Forelimb muscle (tissue), 1 donor: Measurements from ENCODE around the gene LPP. TPM values are rescaled to one million over a fixed set of nuclear protein-coding genes. Genes with fewer than 3 reads are reported as not detected.

ENCODE experiments used
- DNase-seq: peaks from one replicate; pipeline ENCODE4 v3.0.0-alpha.2; 2013; ENCODE audit warnings: low read depth
- polyA plus RNA-seq: library from polyadenylated mRNA; unstranded; fragments of 120-200 nt; gene quantifications from one replicate; pipeline ENCODE4 v1.2.1, GENCODE V29; 2013; ENCODE audit not compliant: insufficient read length

Gene LPP
- polyA plus RNA-seq, 1 donor = 12.4 TPM

DNA sequence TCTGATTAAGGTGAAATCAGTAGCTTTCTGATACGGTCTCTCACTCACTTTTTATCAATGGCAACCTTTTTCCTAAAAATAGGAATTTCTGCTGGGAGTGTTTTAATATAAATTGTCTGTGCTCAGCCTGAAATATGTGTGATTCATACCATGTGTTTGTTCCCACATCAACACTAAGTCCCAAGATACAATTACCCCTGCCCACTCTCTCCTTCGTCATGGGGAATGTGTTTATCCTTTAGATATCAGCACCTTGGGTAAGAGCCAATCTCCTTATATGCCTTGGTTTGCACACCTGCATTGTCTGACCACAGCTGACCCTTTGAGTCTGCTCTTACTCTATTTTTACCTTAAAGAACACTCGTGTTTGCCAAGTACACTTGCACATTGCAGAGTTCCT lies 356.4 kb downstream of the LPP start:
- DNase-seq = no peak

- no peak for DNase-seq
Measured at GRCh38 chr3:188513662-188514328, 359.8 kb downstream of the LPP start.

DNA sequence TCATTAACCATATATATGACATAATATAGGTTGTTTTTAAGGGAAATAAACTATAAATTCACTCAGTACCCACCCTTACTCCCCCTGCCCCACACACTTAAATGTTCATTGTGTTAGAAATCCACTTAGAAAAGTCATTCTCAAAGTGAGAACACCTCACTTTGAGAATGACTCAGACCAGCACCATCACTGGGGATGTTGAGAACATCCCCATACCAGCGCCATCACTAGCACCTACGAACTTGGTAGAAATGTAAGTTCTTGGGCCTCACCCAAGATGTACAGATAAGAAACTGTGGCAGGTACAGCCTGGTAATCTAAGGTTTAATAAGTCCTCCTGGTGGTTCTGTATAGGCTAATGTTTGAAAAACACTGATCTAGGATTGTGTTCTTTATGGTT lies 362.6 kb downstream of the LPP start:
- DNase-seq = no peak

DNA sequence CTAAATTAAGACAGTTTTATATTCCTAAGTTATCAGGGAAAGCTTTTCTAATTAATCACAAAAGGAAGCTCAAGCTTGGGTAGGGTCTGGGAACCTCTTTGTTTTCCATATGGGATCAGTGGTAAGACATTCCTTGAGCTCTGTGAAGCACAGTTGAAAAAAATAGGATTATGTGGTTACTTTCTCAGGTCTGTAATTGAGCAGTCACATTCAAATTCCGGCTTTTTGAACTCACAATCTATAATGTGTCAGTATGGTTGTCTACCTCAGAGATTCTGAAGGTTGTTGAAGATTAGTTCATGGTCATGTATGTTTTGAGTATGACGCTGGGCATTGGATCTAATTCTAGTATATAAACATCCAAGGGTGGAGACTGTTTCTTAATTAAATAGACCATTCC lies 364.5 kb downstream of the LPP start:
- DNase-seq = no peak

- no peak for DNase-seq
Measured at GRCh38 chr3:188518835-188519452, 365.0 kb downstream of the LPP start.

- DNase-seq = no peak
Measured at GRCh38 chr3:188520466-188520865, 366.5 kb downstream of the LPP start.

DNA sequence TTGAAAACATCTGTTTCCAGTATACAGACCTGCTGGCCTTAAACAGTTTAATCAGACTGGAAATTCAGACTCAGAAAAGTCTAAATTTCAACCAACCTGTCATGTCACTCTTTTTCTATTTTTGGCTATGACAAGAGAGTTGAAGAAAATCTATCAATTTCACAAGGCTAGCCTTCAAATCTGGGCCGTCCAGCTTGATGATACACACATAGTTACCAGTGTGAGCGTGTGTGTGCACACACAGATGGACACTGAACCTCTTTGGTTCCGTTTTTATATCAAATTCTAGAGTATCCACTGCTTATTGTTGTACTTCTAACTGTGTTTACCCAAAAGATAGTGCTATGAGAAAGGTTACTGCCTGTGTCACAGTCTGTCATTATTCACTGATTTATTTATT lies 368.2 kb downstream of the LPP start:
- DNase-seq = no peak

- no peak for DNase-seq
Measured at GRCh38 chr3:188523291-188523690, 369.3 kb downstream of the LPP start.

GRCh38 chr3:188524052-188524451 lies 370.1 kb downstream of the LPP start:
- no peak for DNase-seq

DNA sequence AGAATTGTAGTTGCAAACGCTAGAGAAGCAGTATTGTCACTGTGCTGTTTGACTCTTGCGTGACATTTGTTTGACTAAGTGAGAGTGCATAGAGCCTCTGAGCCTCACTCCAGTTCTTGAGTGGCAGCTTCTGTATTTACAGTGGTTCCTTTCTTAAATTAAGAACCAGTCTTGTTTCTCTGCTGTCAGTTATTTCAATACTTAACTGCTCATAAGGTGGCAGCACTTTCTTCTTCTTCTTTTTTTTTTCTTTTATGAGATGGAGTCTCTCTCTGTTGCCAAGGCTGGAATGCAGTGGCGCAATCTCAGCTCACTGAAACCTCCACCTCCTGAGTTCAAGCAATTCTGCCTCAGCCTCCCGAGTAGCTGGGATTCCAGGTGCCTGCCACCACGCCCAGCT lies 372.1 kb downstream of the LPP start:
- DNase-seq = no peak

DNA sequence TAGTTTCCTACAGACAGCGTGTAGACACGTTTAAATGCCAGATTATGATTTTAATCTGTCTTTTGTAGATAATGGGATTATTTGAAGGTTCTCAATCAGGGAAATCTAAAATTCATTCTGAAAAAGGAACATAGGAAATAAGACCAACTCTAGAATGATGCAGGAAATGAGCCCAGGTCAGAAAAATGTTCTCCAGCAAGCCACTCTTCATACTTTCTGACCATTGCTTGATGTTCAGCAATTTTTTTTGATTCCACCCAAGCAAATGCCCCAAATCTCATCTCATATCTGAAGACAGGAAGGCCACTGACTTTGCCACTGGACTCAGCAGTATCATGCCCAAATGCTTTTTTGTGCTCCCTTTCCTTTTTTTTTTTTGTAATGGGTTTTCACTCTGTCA lies 373.4 kb downstream of the LPP start:
- no peak for DNase-seq

- DNase-seq = no peak
Measured at GRCh38 chr3:188528396-188528795, 374.4 kb downstream of the LPP start.

GRCh38 chr3:188529228-188529627 lies 375.3 kb downstream of the LPP start:
- no peak for DNase-seq

DNA sequence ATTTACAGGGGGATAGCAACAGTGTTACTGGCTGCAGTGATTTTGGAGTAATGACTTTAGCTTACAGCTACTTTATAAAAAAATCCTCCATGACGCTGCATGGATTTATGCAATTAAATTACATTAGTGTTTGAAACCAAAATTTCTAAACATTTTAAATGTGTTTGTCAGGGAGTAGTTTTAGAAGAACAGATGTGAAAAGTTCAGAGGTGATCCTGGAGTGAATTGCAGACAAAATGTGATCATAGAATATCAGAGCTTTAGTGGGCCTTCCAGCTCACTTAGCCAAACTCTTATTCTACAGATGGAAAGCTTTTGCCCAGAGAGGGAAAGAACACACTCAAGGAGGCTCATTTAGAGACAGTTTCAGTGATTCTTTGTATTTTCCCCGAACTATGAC lies 376.3 kb downstream of the LPP start:
- no peak for DNase-seq

DNA sequence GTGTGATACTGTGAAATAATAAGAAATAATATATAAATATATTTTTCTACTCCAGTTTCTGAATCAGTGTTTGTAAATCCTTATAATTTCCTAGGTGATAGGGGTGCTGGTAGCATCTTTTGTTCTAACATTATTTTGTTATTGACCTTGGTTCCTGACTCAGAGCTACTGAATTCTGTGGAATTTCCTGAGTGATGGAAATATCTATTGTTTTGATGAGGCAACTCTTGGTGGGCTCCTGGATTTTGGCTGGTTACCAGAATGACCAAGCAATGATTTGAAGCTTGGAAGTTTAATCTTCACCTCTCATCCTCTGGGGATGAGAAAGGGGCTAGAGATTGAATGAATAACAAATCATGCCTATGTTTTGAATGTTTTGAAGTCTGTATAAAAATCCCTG lies 377.3 kb downstream of the LPP start:
- DNase-seq = no peak

DNA sequence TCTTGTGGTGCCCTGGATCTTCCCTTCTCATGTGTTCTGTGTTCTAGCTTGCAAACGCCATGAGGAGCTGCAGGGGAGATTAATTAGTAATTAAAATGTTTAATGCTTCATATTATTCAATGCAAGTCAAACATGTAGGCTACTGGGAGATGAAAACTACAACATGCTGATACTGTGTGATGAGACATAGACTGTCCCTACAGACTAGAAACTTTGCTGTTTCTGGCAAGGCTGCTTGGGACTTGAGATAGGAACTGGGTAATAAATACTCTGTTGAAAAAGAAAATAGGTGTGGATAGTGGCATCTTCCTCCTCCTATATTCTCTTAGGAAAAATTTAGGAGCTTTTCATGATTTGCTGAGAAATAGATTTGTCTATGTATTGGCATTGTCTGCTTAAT lies 379.2 kb downstream of the LPP start:
- DNase-seq = no peak

DNA sequence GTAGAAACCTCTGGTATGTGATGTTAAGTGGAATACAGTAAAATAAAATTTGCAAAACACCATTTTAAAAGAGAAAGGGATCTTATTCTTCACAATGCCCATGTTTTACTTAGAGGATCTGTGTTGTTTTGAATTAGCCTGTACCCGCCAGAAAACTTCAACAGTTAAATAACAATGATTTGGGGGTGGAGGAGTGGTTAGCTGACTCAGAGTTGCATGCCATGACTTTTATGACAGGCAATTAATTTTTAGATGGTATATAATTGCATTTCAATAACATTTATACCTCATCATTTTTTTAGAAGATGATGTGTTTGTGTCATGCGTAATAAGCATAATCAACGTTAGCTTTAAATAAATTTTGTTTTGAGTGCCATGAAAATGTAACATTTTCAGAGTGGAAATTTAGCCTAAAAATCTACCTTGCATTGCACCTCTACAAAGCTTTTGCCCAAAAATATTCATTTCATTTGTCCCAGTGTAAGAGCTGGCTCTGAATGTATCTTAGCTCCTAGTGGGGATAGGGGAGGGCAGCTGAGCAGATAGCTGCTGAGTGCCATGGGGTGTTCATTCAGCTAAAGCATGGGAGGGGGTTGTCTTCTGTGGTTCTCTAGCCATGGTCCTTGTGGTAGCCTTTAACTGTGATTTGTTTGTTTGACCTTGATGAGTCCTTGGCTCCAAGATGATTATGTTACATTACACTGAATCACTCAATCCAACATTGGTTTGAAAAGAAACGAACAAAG lies 379.8 kb downstream of the LPP start:
- no peak for DNase-seq

DNA sequence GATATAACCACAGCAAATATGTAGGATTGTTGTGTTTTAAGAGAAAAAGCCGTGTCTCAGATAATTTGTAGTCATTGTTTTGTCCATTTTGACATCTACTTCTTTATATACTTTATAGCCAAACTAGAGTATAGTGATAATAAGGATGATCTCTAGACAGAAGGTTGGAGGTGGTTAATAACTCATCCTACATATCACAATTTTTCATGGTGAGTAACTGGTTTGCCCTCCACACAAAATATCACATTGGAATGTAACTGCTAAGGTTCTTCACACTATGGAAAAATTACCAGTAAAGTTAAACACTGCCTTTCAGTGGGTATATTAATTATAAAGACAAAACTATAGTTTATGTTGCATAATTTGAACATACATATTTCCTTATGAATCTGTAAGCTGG lies 380.7 kb downstream of the LPP start:
- no peak for DNase-seq

DNA sequence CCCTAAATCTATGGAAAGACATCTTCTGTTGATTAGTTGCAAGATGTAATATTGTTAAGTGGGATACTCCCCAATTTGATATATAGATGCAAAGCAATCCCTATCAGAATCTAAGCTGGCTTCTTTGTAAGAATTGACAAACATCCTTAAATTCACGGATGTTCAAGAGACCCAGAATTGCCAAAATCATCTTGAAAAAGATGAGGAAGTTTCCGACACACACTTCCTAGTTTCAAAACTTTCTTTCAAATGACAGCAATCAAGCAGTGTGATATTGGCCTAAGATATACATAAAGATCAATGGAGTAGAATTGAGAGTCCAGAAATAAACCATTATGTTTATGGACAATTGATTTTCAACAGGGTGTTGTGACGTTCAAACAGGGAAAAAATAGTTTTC lies 383.6 kb downstream of the LPP start:
- DNase-seq = no peak

DNA sequence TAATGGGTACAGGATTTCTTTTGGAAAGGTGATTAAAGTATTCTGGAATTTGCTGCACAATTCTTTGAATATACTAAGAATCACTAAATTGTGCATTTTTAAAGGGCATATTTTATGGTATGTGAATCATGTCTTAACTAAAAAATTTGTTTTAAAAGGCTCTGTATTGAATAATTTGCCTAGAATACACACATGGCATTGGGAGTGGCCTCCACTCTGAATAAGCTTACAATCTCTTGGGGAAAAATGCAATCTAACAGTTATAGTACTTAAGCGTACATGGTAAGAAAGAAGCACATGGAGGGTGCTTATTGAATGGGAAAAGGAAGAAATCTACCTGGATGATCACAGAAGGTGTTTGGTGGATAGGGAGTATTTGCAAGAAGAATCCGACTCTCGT lies 385.1 kb downstream of the LPP start:
- no peak for DNase-seq

- no peak for DNase-seq
Measured at GRCh38 chr3:188539631-188540194, 385.8 kb downstream of the LPP start.

DNA sequence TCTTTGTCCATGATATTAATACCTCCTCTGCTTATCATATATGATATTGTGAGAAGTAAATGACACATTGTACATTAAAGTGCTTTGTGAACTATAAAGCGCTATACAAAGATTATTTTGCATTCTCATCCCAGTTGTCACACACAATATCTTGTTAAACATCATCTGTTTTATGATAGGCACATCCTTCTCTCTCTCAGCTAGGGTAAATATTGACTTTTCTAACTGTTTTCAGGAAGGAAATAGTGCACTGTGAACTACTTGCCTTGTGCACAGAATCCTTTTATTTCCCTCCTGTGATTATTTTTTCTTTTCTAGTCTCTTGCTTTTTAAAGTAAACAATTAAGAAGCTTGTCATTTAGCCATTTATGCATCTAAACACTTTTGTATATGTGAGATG lies 388.2 kb downstream of the LPP start:
- no peak for DNase-seq

DNA sequence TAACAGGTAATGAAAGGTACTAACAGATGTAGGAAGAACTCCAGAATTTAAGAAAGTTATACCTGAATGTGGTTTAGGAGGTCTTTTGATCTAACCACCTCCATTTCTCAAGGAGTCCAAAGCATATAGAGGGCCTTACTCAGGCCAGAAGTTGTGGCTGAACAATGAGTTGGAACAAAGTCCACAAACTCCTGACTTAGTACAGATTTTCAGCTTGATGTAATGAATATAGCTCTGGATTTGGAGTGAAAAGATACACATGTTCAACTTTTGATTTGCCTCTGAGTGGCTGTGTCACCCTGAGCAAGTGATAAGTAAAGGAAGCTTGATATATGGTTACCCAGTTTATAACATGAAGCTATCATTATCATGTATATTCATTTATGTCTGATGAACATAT lies 390.1 kb downstream of the LPP start:
- DNase-seq = no peak
